Parathyroid adenoma (tissue), 2 donors: Measurements from ENCODE around the gene DCTD.
A peak's percentile ranks its signal among the peaks of the same experiment; 100 is the strongest.

Source experiments
- H2AFZ ChIP-seq: fragments of 300-600 bp; sonication (generic); one replicate; pipeline ENCODE4 v1.7.0; 2017; ENCODE audit warnings: antibody characterized with exemption, mild to moderate bottlenecking
- H3K27ac ChIP-seq: fragments of 300-600 bp; sonication (generic); one replicate; pipeline ENCODE4 v1.7.0; 2017
- H3K27me3 ChIP-seq: fragments of 300-600 bp; sonication (generic); one replicate; pipeline ENCODE4 v1.7.0; 2017; ENCODE audit warnings: low read length; ENCODE audit not compliant: control insufficient read depth, insufficient read depth
- H3K36me3 ChIP-seq: fragments of 300-600 bp; sonication (generic); one replicate; pipeline ENCODE4 v1.7.0; 2017; ENCODE audit warnings: low read length; ENCODE audit not compliant: control insufficient read depth, insufficient read depth
- H3K4me1 ChIP-seq: fragments of 300-600 bp; sonication (generic); one replicate; pipeline ENCODE4 v1.7.0; 2017; ENCODE audit warnings: control low read depth
- H3K4me2 ChIP-seq: fragments of 300-600 bp; sonication (generic); one replicate; pipeline ENCODE4 v1.7.0; 2017; ENCODE audit warnings: low read length
- H3K4me3 ChIP-seq: fragments of 300-600 bp; sonication (generic); one replicate; pipeline ENCODE4 v1.7.0; 2017; ENCODE audit warnings: low read depth, low read length
- H3K79me2 ChIP-seq: fragments of 300-600 bp; sonication (generic); one replicate; pipeline ENCODE4 v1.7.0; 2017; ENCODE audit warnings: control low read depth
- H3K9ac ChIP-seq: fragments of 300-600 bp; sonication (generic); one replicate; pipeline ENCODE4 v1.7.0; 2017; ENCODE audit warnings: mild to moderate bottlenecking
- H3K9me3 ChIP-seq: fragments of 300-600 bp; sonication (generic); one replicate; pipeline ENCODE4 v1.7.0; 2017; ENCODE audit warnings: low read length; ENCODE audit not compliant: control insufficient read depth
- CTCF ChIP-seq: fragments of 300-600 bp; sonication (generic); IDR thresholded peaks from one replicate; pipeline ENCODE4 v1.7.0; 2017; ENCODE audit warnings: antibody characterized with exemption, mild to moderate bottlenecking
- donor health status: primary hyperparathyroidism.

The DCTD gene

GRCh38 chr4:182918044-182918607, 940 bp upstream of the DCTD start:
- no peak overlapping the region for H3K9ac ChIP-seq
- H3K9me3 ChIP-seq: no peaks in the 10 kb centered on the region
- H3K4me1 ChIP-seq: no peaks in the 10 kb centered on the region
- no peaks in the 10 kb centered on the region for H3K36me3 ChIP-seq
- no peak for TF ChIP-seq CTCF
- no peaks in the 10 kb centered on the region for H3K27me3 ChIP-seq
- peak overlapping the region; percentile 86 for H3K4me3 ChIP-seq
- H3K27ac ChIP-seq: peak overlapping the region; percentile 90
- H3K4me2 ChIP-seq: peak overlapping the region; percentile 100
- H3K79me2 ChIP-seq: no peaks in the 10 kb centered on the region
- H2AFZ ChIP-seq: peak overlapping the region; percentile 91

GRCh38 chr4:182916483-182917181, 554 bp downstream of the DCTD start:
- H3K9me3 ChIP-seq: no peaks in the 10 kb centered on the region
- H3K9ac ChIP-seq: no peak overlapping the region
- H3K4me3 ChIP-seq: peak overlapping the region; percentile 59
- peak overlapping the region; percentile 91 for H3K4me2 ChIP-seq
- no peaks in the 10 kb centered on the region for H3K27me3 ChIP-seq
- H2AFZ ChIP-seq: peak overlapping the region; percentile 79
- no peak for TF ChIP-seq CTCF
- peak overlapping the region; percentile 65 for H3K27ac ChIP-seq
- H3K79me2 ChIP-seq: no peaks in the 10 kb centered on the region
- H3K36me3 ChIP-seq: no peaks in the 10 kb centered on the region
- H3K4me1 ChIP-seq: no peaks in the 10 kb centered on the region

GRCh38 chr4:182914357-182914756, 2.8 kb downstream of the DCTD start:
- H3K27ac ChIP-seq: no peak overlapping the region
- no peak overlapping the region for H2AFZ ChIP-seq
- H3K4me3 ChIP-seq: no peak overlapping the region
- no peak for TF ChIP-seq CTCF
- no peaks in the 10 kb centered on the region for H3K79me2 ChIP-seq
- no peaks in the 10 kb centered on the region for H3K9me3 ChIP-seq
- no peaks in the 10 kb centered on the region for H3K36me3 ChIP-seq
- H3K4me2 ChIP-seq: no peak overlapping the region
- no peaks in the 10 kb centered on the region for H3K27me3 ChIP-seq
- H3K4me1 ChIP-seq: no peaks in the 10 kb centered on the region
- no peak overlapping the region for H3K9ac ChIP-seq

- H3K9ac ChIP-seq: no peak overlapping the region
- H3K27me3 ChIP-seq: no peaks in the 10 kb centered on the region
- H3K4me1 ChIP-seq: no peaks in the 10 kb centered on the region
- H3K9me3 ChIP-seq: no peaks in the 10 kb centered on the region
- TF ChIP-seq CTCF: no peak
- no peaks in the 10 kb centered on the region for H3K79me2 ChIP-seq
- H3K36me3 ChIP-seq: no peaks in the 10 kb centered on the region
- no peak overlapping the region for H2AFZ ChIP-seq
- no peak overlapping the region for H3K4me2 ChIP-seq
- H3K27ac ChIP-seq: no peak overlapping the region
- no peak overlapping the region for H3K4me3 ChIP-seq
These were observed 3.6 kb downstream of the DCTD start for GRCh38 chr4:182913621-182914020.

DNA sequence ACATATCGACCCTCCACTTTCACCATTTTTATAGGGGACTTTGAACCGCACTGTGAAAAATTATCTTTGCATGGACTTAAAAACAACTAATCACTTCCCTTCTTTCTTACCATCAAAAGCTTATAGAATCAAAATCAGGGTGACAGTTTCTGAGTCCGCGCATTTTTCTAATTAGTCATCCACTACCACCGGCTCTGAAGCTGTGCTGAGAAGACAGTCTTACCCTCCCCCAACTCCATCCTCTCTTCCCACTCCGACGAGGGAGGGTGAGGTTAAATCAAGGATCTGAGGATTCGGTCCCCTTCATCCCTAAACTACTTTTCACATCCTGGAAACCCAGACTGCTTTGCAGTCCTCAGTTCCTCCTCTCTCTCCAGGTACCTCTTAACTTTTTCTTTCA, 4.2 kb downstream of the DCTD start:
- H3K36me3 ChIP-seq: no peaks in the 10 kb centered on the region
- no peaks in the 10 kb centered on the region for H3K79me2 ChIP-seq
- no peak overlapping the region for H2AFZ ChIP-seq
- H3K4me1 ChIP-seq: no peaks in the 10 kb centered on the region
- no peaks in the 10 kb centered on the region for H3K27me3 ChIP-seq
- no peak overlapping the region for H3K9ac ChIP-seq
- H3K4me2 ChIP-seq: no peak overlapping the region
- TF ChIP-seq CTCF: no peak
- no peak overlapping the region for H3K27ac ChIP-seq
- H3K4me3 ChIP-seq: no peak overlapping the region
- no peaks in the 10 kb centered on the region for H3K9me3 ChIP-seq
